GM23338 (cell line): Measurements from ENCODE around the gene LST1. TPM values are rescaled to one million over a fixed set of nuclear protein-coding genes. Genes with fewer than 3 reads are reported as not detected.

Experiments used
- ATAC-seq: fragments of 200-7000 bp; cut with Tn5 transposase; 3 replicates; pipeline ENCODE4 v1.9.1; 2020
- DNase-seq: peaks from one replicate; pipeline ENCODE4 v3.0.0-alpha.2; 2015; ENCODE audit warnings: low spot score
- H2AFZ ChIP-seq: fragments of 200-600 bp; sonication (generic); 2 replicates; pipeline ENCODE4 v1.8.0; 2016; ENCODE audit warnings: antibody characterized with exemption, mild to moderate bottlenecking, moderate library complexity
- H3F3A ChIP-seq: fragments of 200-600 bp; sonication (generic); replicated peaks from 2 replicates; pipeline ENCODE4 v1.8.0; 2017; ENCODE audit warnings: antibody characterized with exemption, mixed run types, low read depth
- H3K27ac ChIP-seq: fragments of 200-600 bp; sonication (generic); 2 replicates; pipeline ENCODE4 v1.6.1; 2016; ENCODE audit warnings: low read depth
- H3K27me3 ChIP-seq: fragments of 200-600 bp; sonication (generic); 2 replicates; pipeline ENCODE4 v1.8.0; 2016; ENCODE audit warnings: mild to moderate bottlenecking, mixed run types, moderate library complexity; ENCODE audit not compliant: insufficient read depth
- H3K36me3 ChIP-seq: fragments of 200-600 bp; sonication (generic); 2 replicates; pipeline ENCODE4 v1.8.0; 2016; ENCODE audit warnings: mild to moderate bottlenecking; ENCODE audit not compliant: insufficient read depth
- H3K4me1 ChIP-seq: fragments of 200-600 bp; sonication (generic); 2 replicates; pipeline ENCODE4 v1.8.0; 2016; ENCODE audit warnings: mild to moderate bottlenecking, moderate library complexity; ENCODE audit not compliant: insufficient read depth
- H3K4me2 ChIP-seq: fragments of 200-600 bp; sonication (generic); 2 replicates; pipeline ENCODE4 v1.7.1; 2017; ENCODE audit warnings: mixed run types
- H3K4me3 ChIP-seq: fragments of 200-600 bp; sonication (generic); 2 replicates; pipeline ENCODE4 v1.6.1; 2016; ENCODE audit warnings: mixed run types
- H3K79me2 ChIP-seq: fragments of 200-600 bp; sonication (generic); replicated peaks from 2 replicates; pipeline ENCODE4 v1.8.0; 2017; ENCODE audit warnings: mild to moderate bottlenecking; ENCODE audit not compliant: insufficient read depth
- H3K9me2 ChIP-seq: fragments of 200-600 bp; sonication (generic); 2 replicates; pipeline ENCODE4 v1.8.0; 2017; ENCODE audit not compliant: insufficient read depth
- H4K20me1 ChIP-seq: fragments of 200-600 bp; sonication (generic); replicated peaks from 2 replicates; pipeline ENCODE4 v1.8.0; 2017; ENCODE audit warnings: mild to moderate bottlenecking; ENCODE audit not compliant: insufficient read depth
- H3K27ac Mint-ChIP-seq: 2 replicates; pipeline ENCODE4 v1.8.0; 2020; ENCODE audit warnings: inconsistent platforms, mild to moderate bottlenecking, moderate library complexity, mixed read lengths
- H3K27me3 Mint-ChIP-seq: 3 replicates; pipeline ENCODE4 v1.8.0; 2022; ENCODE audit warnings: low read depth, mild to moderate bottlenecking, moderate library complexity, mixed read lengths, inconsistent platforms; ENCODE audit not compliant: insufficient read depth, poor library complexity
- H3K36me3 Mint-ChIP-seq: 3 replicates; pipeline ENCODE4 v1.8.0; 2021; ENCODE audit warnings: low read depth, mild to moderate bottlenecking, inconsistent platforms, moderate library complexity, mixed read lengths
- H3K4me1 Mint-ChIP-seq: 3 replicates; pipeline ENCODE4 v1.8.0; 2020; ENCODE audit warnings: mild to moderate bottlenecking, inconsistent platforms, mixed read lengths
- H3K4me3 Mint-ChIP-seq: 3 replicates; pipeline ENCODE4 v1.8.0; 2021; ENCODE audit warnings: moderate library complexity, mild to moderate bottlenecking, inconsistent platforms, mixed read lengths
- H3K9me3 Mint-ChIP-seq: 3 replicates; pipeline ENCODE4 v1.8.0; 2020; ENCODE audit warnings: moderate library complexity, mild to moderate bottlenecking, inconsistent platforms, mixed read lengths
- CREB1 ChIP-seq: fragments of 250-450 bp; sonication (Bioruptor Pico); IDR thresholded peaks from 2 replicates; pipeline ENCODE4 v1.5.0; 2020; ENCODE audit warnings: low read depth, mild to moderate bottlenecking, moderate library complexity
- JUNB ChIP-seq: IDR thresholded peaks from one replicate; pipeline ENCODE4 v1.6.1; 2016; ENCODE audit warnings: antibody characterized with exemption; ENCODE audit not compliant: unreplicated experiment
- NANOG ChIP-seq: IDR thresholded peaks from 2 replicates; pipeline ENCODE4 v1.6.1; 2016; ENCODE audit warnings: antibody characterized with exemption, borderline replicate concordance
- POLR2AphosphoS5 ChIP-seq: IDR thresholded peaks from 2 replicates; pipeline ENCODE4 v1.6.1; 2016; ENCODE audit warnings: antibody characterized with exemption, low read depth
- ZNF331 ChIP-seq: fragments of 250-450 bp; sonication (Bioruptor Pico); IDR thresholded peaks from 2 replicates; pipeline ENCODE4 v1.5.0; 2020; ENCODE audit warnings: low read depth, mild to moderate bottlenecking, moderate library complexity
- polyA plus RNA-seq: library from polyadenylated mRNA; unstranded; fragments of >200 nt; fragmentation: Nextera tagmentation; extraction: Ambion mirVana; gene quantifications from 2 replicates; pipeline ENCODE4 v1.2.1, GENCODE V29; 2016
- total RNA-seq: library from RNA; depleted of rRNA; stranded (reverse); fragments of >200 nt; shearing (Covaris generic); gene quantifications from 2 replicates; pipeline ENCODE4 v1.2.3, GENCODE V29; 2014
- TF ChIP-seq, protein P1 (sequence below): IDR thresholded peaks from 2 replicates; pipeline ENCODE4 v1.6.1; 2016; ENCODE audit warnings: antibody characterized with exemption

The LST1 gene
- total and polyA plus RNA-seq, 2 experiments from 2014 or later, result 0.37 TPM; not detected in 1

DNA sequence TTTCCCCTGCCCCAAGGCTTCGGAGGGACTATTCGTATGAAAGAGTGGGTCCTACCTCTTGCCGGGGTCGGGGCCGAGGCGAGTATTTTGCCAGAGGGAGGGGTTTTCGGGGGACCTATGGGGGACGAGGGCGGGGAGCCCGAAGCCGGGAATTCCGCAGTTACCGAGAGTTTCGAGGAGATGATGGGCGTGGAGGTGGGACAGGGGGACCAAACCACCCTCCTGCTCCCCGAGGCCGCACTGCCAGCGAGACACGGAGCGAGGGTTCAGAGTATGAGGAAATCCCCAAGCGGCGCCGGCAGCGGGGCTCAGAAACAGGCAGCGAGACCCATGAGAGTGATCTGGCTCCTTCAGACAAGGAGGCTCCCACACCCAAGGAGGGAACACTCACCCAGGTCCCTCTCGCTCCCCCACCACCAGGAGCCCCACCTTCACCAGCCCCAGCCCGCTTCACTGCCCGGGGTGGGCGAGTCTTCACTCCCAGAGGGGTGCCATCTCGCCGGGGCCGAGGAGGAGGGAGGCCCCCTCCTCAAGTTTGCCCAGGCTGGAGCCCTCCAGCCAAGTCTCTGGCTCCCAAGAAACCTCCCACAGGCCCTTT is 45.7 kb downstream of the LST1 start (continued):
- no peak for TF ChIP-seq NANOG
- TF ChIP-seq JUNB, result no peak
- TF ChIP-seq ZNF331 (CRISPR knock-in tag), result no peak
- TF ChIP-seq, protein P1, sequence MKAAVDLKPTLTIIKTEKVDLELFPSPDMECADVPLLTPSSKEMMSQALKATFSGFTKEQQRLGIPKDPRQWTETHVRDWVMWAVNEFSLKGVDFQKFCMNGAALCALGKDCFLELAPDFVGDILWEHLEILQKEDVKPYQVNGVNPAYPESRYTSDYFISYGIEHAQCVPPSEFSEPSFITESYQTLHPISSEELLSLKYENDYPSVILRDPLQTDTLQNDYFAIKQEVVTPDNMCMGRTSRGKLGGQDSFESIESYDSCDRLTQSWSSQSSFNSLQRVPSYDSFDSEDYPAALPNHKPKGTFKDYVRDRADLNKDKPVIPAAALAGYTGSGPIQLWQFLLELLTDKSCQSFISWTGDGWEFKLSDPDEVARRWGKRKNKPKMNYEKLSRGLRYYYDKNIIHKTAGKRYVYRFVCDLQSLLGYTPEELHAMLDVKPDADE, result no peak
- no peak for TF ChIP-seq CREB1 (CRISPR knock-in tag)

DNA sequence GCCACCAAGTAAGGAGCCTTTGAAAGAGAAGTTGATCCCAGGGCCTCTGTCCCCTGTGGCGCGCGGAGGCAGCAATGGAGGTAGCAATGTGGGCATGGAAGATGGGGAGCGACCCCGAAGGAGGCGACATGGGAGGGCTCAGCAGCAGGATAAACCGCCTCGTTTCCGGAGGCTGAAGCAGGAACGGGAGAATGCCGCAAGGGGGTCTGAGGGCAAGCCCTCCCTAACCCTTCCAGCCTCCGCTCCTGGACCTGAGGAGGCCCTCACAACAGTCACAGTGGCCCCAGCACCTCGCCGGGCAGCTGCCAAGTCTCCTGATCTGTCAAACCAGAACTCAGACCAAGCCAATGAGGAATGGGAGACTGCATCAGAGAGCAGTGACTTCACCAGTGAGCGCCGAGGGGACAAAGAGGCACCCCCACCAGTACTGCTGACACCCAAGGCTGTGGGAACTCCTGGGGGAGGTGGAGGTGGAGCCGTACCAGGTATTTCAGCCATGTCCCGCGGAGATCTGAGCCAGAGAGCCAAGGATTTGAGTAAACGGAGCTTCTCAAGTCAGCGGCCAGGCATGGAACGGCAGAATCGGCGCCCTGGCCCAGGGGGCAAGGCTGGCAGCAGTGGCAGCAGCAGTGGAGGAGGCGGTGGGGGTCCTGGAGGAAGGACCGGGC is 46.3 kb downstream of the LST1 start:
- Histone ChIP-seq H3K4me2 (no peak overlapping the region), H3K4me1 (no peaks in the 10 kb centered on the region), H3K4me3 (no peak overlapping the region), H2AFZ (no peak overlapping the region), H4K20me1 (peaks cover 46% of the 10 kb centered on the region), H3F3A (peaks cover 73% of the 10 kb centered on the region), H3K36me3 (peaks cover 78% of the 10 kb centered on the region), H3K27me3 (no peaks in the 10 kb centered on the region), H3K27ac (peak overlapping the region; percentile 66; the same call in 1 of the 2 replicates), H3K9me2 (no peaks in the 10 kb centered on the region), H3K79me2 (peaks cover 26% of the 10 kb centered on the region)
- no peaks in the 10 kb centered on the region for H3K4me1 Mint-ChIP-seq
- DNase-seq (no peak), ATAC-seq (no peak)
- peak; percentile 48; the same call in 1 of the 2 replicates for TF ChIP-seq POLR2AphosphoS5
- no peak for TF ChIP-seq NANOG
- H3K27me3 Mint-ChIP-seq, result peaks cover 4% of the 10 kb centered on the region
- no peaks in the 10 kb centered on the region; the same call in 2 of the 3 replicates for H3K9me3 Mint-ChIP-seq
- H3K4me3 Mint-ChIP-seq, result no peak overlapping the region; the same call in 2 of the 3 replicates
- H3K27ac Mint-ChIP-seq, result no peak overlapping the region
- H3K36me3 Mint-ChIP-seq, result peaks cover 99% of the 10 kb centered on the region

DNA sequence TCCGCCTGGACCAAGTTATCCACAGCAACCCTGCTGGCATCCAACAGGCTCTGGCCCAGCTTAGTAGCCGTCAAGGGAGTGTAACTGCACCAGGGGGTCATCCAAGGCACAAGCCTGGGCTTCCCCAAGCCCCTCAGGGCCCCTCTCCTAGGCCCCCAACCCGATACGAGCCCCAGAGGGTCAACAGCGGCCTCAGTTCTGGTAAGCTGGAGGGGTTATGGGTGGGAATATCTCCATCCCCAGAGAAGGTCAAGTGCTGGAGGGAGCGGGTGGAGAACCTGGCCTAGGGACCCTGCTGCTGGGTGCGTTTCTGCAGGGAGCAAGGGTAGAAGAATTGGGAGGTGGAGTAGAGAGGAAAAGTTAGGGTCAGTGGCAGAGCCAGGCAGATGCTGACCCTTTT is 47.4 kb downstream of the LST1 start:
- peaks cover 21% of the 10 kb centered on the region for H3K79me2 ChIP-seq
- H3K36me3 ChIP-seq, result peaks cover 76% of the 10 kb centered on the region
- no peak overlapping the region for H2AFZ ChIP-seq
- Mint-ChIP-seq H3K4me1 (no peaks in the 10 kb centered on the region), H3K27me3 (peaks cover 2% of the 10 kb centered on the region), H3K27ac (no peak overlapping the region), H3K4me3 (no peak overlapping the region), H3K9me3 (no peaks in the 10 kb centered on the region; the same call in 2 of the 3 replicates), H3K36me3 (peaks cover 95% of the 10 kb centered on the region)
- ATAC-seq (no peak), DNase-seq (no peak)
- H3K4me2 ChIP-seq, result no peak overlapping the region
- H4K20me1 ChIP-seq, result peaks cover 46% of the 10 kb centered on the region
- no peaks in the 10 kb centered on the region for H3K9me2 ChIP-seq
- H3K4me1 ChIP-seq, result no peaks in the 10 kb centered on the region
- TF ChIP-seq POLR2AphosphoS5 (no peak), ZNF331 (CRISPR knock-in tag) (no peak)
- TF ChIP-seq, protein P1, result no peak
- no peak overlapping the region for H3K27ac ChIP-seq
- peaks cover 74% of the 10 kb centered on the region for H3F3A ChIP-seq
- no peaks in the 10 kb centered on the region for H3K27me3 ChIP-seq
- H3K4me3 ChIP-seq, result no peak overlapping the region
